ENCODE data around the gene GYG1.
A peak's percentile ranks its signal among the peaks of the same experiment; 100 is the strongest.
"Not testable (repeated sequence)": the region's sequence is repeated elsewhere in the genome, so short reads cannot be mapped to it uniquely, and the experiment has no call there.

Gene GYG1

GRCh38 chr3:148991219-148992026 is at the start of gene GYG1:
TSS of gene GYG1 (plus strand) at chr3:148991540. CDS start at chr3:148991641, 101 bp downstream.
- DNase-seq: peak; percentile 81

GRCh38 chr3:148943506-148944205 is 47.7 kb upstream of the GYG1 start:
- no peak for DNase-seq

GRCh38 chr3:148945116-148945515 is 46.2 kb upstream of the GYG1 start:
- no peak for DNase-seq

- no peak for DNase-seq
Observed at GRCh38 chr3:148948913-148949657, 42.3 kb upstream of the GYG1 start.

DNA sequence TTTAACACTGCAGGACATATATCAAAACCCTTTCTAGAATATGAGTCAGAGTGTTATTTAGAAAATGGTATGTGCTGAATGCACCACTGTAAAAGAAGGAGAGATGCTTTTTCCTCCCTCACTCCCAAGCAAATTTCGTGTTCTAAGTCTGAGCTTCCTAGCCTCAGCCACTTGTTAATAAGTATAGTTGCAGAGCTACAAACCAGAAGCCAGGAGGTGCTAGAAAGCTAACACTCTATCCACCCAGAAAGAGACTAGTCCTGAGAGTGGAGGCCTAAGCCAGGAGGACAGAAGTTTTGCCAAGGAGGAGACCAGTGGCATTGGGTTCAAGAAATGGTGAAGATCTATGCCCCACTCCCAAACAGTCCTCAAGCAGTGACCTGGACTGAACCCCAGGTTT is 40.5 kb upstream of the GYG1 start:
- no peak for DNase-seq

GRCh38 chr3:148951599-148952361 is 39.6 kb upstream of the GYG1 start:
- DNase-seq: no peak

DNA sequence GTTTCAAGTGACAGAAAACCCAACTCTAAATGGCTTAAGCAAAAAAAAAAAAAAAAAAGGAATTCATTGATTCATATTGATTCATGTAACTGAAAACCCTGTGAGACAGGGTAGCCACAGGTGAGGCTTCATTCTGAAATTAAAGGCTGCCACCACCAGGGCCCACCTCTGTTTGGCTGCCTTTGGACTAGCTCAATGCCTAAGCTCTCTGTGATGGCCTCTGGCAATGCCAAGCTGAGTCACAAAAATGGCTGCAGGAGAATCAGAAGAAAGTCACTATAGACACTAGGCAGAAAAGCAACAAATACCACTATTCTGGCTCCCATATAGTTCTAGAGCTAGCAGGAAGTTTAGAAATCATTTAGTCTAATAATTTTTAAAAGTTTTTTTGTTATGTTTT is 38.2 kb upstream of the GYG1 start:
- DNase-seq: no peak

GRCh38 chr3:148954981-148955380 is 36.4 kb upstream of the GYG1 start:
- no peak for DNase-seq

DNA sequence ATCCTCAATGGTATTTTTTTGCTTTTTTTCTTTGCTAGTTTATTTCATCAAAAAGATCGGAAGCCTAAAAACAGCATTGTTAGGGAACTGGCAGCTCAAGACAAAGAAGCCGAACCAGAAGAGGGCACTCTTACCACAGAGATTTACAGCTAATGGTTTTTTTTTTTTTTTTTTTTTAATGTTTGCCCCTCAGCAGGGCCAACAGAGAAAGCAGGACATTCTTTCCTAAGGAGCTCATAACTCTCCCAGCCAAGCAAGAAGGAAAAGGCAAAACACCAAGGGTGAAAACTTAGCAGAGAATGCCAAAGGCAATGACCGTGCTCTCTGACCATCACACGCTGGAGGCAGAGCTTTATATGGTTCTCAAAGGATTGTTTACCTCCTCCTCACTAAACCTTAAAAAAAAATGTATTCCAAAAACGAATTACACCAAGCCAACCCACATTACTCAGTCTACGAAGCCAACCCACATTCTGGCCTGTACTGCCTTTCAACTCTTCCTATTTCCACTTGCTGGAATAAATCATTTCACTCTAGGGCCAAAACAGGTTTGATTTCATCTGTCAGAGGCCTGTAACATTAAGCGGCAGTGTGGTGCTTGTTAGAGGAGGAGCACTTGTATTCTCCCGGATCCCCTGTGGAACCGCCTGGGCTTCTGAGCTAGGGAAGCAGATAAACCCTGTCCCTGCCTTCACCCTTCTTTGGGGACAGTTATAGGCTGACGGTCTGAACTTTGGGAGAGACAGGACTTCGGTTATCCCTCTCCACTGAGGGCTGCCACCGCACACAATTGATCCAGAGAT is 35.6 kb upstream of the GYG1 start:
- DNase-seq: no peak

GRCh38 chr3:148957586-148957985 is 33.8 kb upstream of the GYG1 start:
- DNase-seq: no peak

- DNase-seq: no peak
Observed at GRCh38 chr3:148958696-148959095, 32.6 kb upstream of the GYG1 start.

DNA sequence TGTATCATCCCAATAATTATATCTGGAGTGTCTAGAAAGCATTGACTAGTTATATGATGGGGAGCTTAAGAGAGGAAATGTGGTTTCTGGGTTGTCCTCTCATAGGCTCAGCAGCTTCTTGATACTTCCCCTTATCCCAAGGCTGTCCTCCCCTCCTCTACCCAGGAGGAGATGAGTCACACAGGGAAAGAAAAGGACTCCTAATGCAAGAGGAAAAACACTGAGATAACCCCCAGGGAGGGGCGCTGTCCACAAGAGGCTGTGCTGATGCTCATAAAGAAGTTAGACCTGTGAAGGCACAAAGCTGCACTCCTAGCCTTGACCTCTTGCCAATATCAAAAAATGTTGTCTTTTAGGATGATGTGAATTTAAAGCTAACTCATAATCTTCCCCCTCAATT is 28.8 kb upstream of the GYG1 start:
- DNase-seq: no peak

DNA sequence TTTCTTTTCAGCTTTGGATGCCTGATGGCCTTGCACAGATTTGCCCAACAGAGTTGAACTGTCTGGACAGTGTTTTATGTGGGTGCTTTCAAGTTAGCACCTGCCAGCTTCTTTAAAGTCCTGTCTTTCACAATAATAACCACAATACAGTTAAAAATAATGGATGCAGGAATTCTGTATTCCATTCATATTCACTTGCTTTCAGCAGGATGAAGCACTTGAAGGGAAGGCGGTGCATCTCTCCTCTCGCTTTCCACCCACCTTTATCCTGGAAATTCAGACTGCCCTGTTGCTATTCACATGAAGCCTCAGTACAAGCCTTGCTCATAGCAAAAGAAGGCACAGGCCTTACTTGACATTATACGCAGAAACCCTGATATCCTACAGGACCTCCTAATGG is 26.5 kb upstream of the GYG1 start:
- DNase-seq: no peak

GRCh38 chr3:148968321-148968720 is 23.0 kb upstream of the GYG1 start:
- DNase-seq: no peak

GRCh38 chr3:148970271-148970670 is 21.1 kb upstream of the GYG1 start:
- DNase-seq: no peak

DNA sequence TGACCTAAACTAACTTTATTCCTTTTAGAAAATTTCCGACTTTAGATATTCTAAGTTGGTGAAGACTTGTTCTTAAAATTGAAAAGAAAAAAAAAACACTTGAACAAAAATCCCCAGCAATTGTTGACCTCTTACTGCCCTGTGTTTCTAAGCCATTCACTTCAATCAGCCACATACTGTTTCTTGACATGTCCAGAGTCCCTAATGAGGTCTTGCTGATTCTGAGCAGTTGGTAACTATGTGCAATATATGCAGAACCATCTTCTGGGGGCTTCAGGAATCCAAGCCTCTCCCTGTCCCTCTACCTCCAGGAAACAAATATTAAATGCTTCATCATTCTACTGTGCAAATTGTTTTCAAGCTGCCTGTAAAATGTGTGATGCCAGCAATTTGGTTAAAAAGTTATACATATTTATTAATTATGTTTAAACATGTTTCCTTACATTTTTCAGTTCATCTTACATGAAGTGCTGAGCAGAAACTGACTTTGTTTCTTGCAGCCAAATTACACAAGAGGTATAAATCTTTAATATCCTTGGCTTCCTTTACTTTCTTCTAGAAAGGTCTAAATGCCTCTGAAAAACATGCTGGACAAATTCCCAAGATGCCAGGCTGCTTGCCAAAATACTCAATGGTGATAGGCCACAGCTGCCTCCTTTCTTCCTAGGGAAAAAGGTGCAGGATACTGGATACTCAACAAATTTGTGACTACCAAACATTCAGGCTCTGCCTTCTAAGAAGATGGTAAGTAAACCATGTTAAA is 19.8 kb upstream of the GYG1 start:
- DNase-seq: no peak

DNA sequence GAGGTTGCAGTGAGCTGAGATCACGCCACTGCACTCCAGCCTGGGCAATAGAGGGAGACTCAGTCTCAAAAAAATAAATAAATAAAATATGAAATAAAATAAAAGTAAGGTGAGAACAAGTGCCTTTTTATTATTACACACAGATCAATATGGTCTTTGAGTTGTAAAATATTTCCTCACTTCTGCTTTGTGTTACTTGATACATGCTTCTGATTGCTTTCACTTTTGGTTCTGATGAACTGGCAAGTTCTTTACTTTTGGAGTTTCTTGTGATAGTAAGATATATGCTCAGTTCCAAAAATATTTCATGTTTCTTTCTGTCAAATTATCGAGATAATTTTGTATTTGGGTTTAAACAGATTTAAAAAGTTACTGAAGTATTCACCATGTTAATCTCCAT is 16.6 kb upstream of the GYG1 start:
- no peak for DNase-seq

DNA sequence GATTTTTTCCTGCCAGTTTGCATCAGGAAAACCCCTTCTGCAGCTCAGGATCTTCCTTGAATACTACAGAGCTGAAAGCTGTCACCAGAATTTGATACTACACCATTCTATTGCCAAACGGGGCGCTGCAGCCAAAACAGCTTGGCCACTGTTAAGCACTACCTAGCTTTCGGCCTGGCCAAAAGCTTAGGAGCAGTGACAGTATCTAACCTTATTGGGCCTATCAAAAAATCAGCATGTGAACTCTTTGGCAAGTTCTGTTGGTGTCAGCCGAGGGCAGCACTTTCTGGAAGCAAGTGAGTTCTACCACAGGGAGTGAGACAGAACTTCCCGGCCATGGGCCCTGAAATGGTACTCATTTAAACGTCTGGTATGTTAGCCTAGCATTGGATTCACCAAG is 16.1 kb upstream of the GYG1 start:
- no peak for DNase-seq

DNA sequence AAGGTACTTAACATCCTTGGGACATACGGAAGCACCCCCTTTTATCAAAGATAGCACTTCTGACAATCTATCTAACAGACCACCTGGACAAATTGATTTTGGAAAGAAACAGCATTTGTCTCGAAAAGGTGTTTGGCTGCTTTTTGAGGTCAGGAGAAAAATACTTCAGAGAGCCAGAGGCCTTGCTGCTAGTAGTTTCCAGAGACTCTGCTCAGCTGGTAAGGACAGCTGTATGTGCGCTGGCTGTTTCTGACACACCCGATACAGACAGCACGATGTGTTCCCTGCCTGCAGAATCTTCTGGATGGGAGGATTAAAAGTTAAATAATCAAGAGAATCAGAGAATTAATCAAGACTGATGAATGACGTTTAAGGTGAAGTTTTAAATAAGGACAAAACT is 15.6 kb upstream of the GYG1 start:
- DNase-seq: no peak

- no peak for DNase-seq
Observed at GRCh38 chr3:148981273-148981672, 10.1 kb upstream of the GYG1 start.

- DNase-seq: not testable (repeated sequence)
Observed at GRCh38 chr3:148987551-148987950, 3.8 kb upstream of the GYG1 start.

Measured in activated gamma-delta T cell treated with Interleukin-2 at 50 U/mL for 16 hours (primary cell).